ENCODE measurements around the gene INVS.

Gene INVS

GRCh38 chr9:100303747-100304146, 204.7 kb downstream of the INVS start:
- no peak overlapping the region for H3K4me3 ChIP-seq (ENCODE audit: low read depth, low read length)
- TF ChIP-seq CTCF (IDR thresholded peaks at IDR 0.05; ENCODE audit: low read depth, low read length, missing control alignments) = no peak
- no peak for DNase-seq (ENCODE audit: low read depth)

GRCh38 chr9:100306283-100306682, 207.2 kb downstream of the INVS start:
- no peak overlapping the region for H3K4me3 ChIP-seq (ENCODE audit: low read depth, low read length)
- TF ChIP-seq CTCF (IDR thresholded peaks at IDR 0.05; ENCODE audit: low read depth, low read length, missing control alignments) = no peak
- no peak for DNase-seq (ENCODE audit: low read depth)

GRCh38 chr9:100307080-100307479, 208.0 kb downstream of the INVS start:
- no peak overlapping the region for H3K4me3 ChIP-seq (ENCODE audit: low read depth, low read length)
- no peak for TF ChIP-seq CTCF (IDR thresholded peaks at IDR 0.05; ENCODE audit: low read depth, low read length, missing control alignments)
- DNase-seq (ENCODE audit: low read depth) = no peak

GRCh38 chr9:100308965-100309564, 210.0 kb downstream of the INVS start:
- no peak overlapping the region for H3K4me3 ChIP-seq (ENCODE audit: low read depth, low read length)
- DNase-seq (ENCODE audit: low read depth) = no peak

GRCh38 chr9:100309992-100310391, 210.9 kb downstream of the INVS start:
- no peak for DNase-seq (ENCODE audit: low read depth)
- TF ChIP-seq CTCF (IDR thresholded peaks at IDR 0.05; ENCODE audit: low read depth, low read length, missing control alignments) = no peak
- no peak overlapping the region for H3K4me3 ChIP-seq (ENCODE audit: low read depth, low read length)

More at GRCh38 chr9:100308965-100309564, 210.0 kb downstream of the INVS start:
- TF ChIP-seq CTCF (IDR thresholded peaks at IDR 0.05; ENCODE audit: low read depth, low read length, missing control alignments) = no peak

- TF ChIP-seq CTCF (IDR thresholded peaks at IDR 0.05; ENCODE audit: low read depth, low read length, missing control alignments) = no peak
These were observed 216.5 kb downstream of the INVS start for GRCh38 chr9:100315561-100315960.

GRCh38 chr9:100317706-100318105, 218.7 kb downstream of the INVS start:
- no peak for DNase-seq (ENCODE audit: low read depth)
- TF ChIP-seq CTCF (IDR thresholded peaks at IDR 0.05; ENCODE audit: low read depth, low read length, missing control alignments) = no peak
- H3K4me3 ChIP-seq (ENCODE audit: low read depth, low read length) = no peak overlapping the region

More at GRCh38 chr9:100315561-100315960, 216.5 kb downstream of the INVS start:
- DNase-seq (ENCODE audit: low read depth) = no peak
- no peak overlapping the region for H3K4me3 ChIP-seq (ENCODE audit: low read depth, low read length)
